GM19351 (cell line): Measurements from ENCODE around the gene TAF6L.
"Not testable (repeated sequence)": the region's sequence is repeated elsewhere in the genome, so short reads cannot be mapped to it uniquely, and the experiment has no call there.

Experiments used
- ATAC-seq: cut with Tn5 transposase; IDR thresholded peaks from one replicate; pipeline ENCODE4 v1.9.1; 2021; ENCODE audit warnings: mild to moderate bottlenecking, moderate library complexity; ENCODE audit not compliant: unreplicated experiment

The TAF6L gene

GRCh38 chr11:62805076-62805892 lies 34.1 kb downstream of the TAF6L start, which contains the start of gene NXF1:
Gene NXF1 (minus strand): TSS chr11:62805440. CDS start chr11:62805356, 84 bp downstream.
- peak; percentile 81 for ATAC-seq

- no peak for ATAC-seq
Observed at GRCh38 chr11:62805961-62806441, 34.8 kb downstream of the TAF6L start.

DNA sequence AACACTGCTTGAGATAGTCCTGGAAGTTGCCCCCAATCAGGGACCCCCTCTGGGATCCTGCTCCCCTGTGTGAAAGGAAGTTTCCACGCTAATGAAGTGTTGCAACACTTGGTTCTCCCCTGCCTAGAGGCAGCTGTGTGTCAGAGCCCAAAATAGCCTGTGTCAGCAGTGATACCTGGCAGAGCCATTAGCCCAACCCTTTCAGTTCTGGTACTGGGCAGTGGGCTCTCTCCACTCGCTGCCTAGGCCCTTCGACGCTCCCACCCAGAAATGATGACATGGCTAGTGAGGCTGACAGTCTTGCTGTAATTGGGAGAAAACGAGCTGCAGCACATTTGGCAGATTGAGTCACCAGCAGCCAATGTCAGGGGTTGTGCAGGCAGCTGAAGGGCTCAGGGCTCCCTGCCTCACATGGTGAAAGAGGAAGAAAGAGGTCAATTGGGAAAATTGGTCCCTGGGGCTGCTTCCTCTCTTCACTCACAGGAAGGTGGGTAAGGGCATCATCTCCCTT lies 35.5 kb downstream of the TAF6L start:
- ATAC-seq: no peak

- ATAC-seq: no peak
Observed at GRCh38 chr11:62810748-62811147, 39.6 kb downstream of the TAF6L start.

- no peak for ATAC-seq
Observed at GRCh38 chr11:62811659-62812058, 40.5 kb downstream of the TAF6L start.

GRCh38 chr11:62816557-62816956 lies 45.4 kb downstream of the TAF6L start:
- no peak for ATAC-seq

DNA sequence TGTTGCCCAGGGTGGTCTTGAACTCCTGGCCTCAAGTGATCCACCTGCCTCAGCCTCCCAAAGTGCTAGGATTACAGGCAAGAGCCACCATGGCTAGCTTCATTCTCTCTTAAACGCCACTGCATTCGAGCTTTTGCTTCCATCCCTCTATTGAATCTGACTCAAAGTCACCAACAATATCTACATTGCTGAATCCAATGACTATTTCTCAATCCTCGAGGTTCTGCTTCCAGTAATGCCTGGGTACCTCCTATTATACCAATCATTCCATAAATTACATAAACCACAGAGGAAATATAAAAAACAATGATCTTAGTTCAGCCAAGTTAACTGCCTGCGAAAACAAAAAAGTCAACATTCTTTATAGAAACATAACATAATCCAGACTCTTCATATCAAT lies 45.9 kb downstream of the TAF6L start:
- ATAC-seq: no peak

GRCh38 chr11:62823677-62824076 lies 52.5 kb downstream of the TAF6L start:
- ATAC-seq: no peak

DNA sequence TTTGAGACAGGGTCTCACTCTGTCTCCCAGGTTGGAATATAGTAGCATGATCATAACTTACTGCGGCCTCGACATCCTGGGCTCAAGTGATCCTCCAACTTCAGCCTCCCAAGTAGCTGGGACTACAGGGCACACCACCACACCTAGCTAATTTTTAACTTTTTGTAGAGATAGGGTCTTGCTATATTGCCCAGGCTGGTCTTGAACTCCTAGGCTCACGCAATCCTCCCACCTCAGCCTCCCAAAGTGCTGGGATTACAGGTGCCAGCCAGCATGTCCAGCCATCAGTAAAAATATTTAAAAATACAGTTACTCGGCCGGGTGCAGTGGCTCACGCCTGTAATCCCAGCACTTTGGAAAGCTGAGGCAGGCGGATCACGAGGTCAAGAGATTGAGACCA lies 56.9 kb downstream of the TAF6L start:
- ATAC-seq: not testable (repeated sequence)

GRCh38 chr11:62830904-62831519 lies 59.8 kb downstream of the TAF6L start:
- no peak for ATAC-seq

GRCh38 chr11:62831520-62832335 lies 60.5 kb downstream of the TAF6L start, which contains the start of gene STX5:
Gene STX5 (minus strand): TSS chr11:62832051. CDS start chr11:62831243, 808 bp downstream.
- ATAC-seq: peak; percentile 90

GRCh38 chr11:62832336-62833234 lies 61.4 kb downstream of the TAF6L start, which contains the start of gene TEX54:
Gene TEX54 (minus strand): TSS chr11:62832841.
- ATAC-seq: peak; percentile 17

- ATAC-seq: no peak
Observed at GRCh38 chr11:62835336-62835735, 64.1 kb downstream of the TAF6L start.
